GM23338 (cell line): ENCODE results near the gene OCEL1. TPM values are rescaled to one million over a fixed set of nuclear protein-coding genes. Genes with fewer than 3 reads are reported as not detected.
A peak's percentile ranks its signal among the peaks of the same experiment; 100 is the strongest.

Experiments used
- ATAC-seq: fragments of 200-7000 bp; cut with Tn5 transposase; 3 replicates; pipeline ENCODE4 v1.9.1; 2020
- DNase-seq: peaks from one replicate; pipeline ENCODE4 v3.0.0-alpha.2; 2015; ENCODE audit warnings: low spot score
- H2AFZ ChIP-seq: fragments of 200-600 bp; sonication (generic); 2 replicates; pipeline ENCODE4 v1.8.0; 2016; ENCODE audit warnings: antibody characterized with exemption, mild to moderate bottlenecking, moderate library complexity
- H3F3A ChIP-seq: fragments of 200-600 bp; sonication (generic); replicated peaks from 2 replicates; pipeline ENCODE4 v1.8.0; 2017; ENCODE audit warnings: antibody characterized with exemption, mixed run types, low read depth
- H3K27ac ChIP-seq: fragments of 200-600 bp; sonication (generic); 2 replicates; pipeline ENCODE4 v1.6.1; 2016; ENCODE audit warnings: low read depth
- H3K27me3 ChIP-seq: fragments of 200-600 bp; sonication (generic); 2 replicates; pipeline ENCODE4 v1.8.0; 2016; ENCODE audit warnings: mild to moderate bottlenecking, mixed run types, moderate library complexity; ENCODE audit not compliant: insufficient read depth
- H3K36me3 ChIP-seq: fragments of 200-600 bp; sonication (generic); 2 replicates; pipeline ENCODE4 v1.8.0; 2016; ENCODE audit warnings: mild to moderate bottlenecking; ENCODE audit not compliant: insufficient read depth
- H3K4me1 ChIP-seq: fragments of 200-600 bp; sonication (generic); 2 replicates; pipeline ENCODE4 v1.8.0; 2016; ENCODE audit warnings: mild to moderate bottlenecking, moderate library complexity; ENCODE audit not compliant: insufficient read depth
- H3K4me2 ChIP-seq: fragments of 200-600 bp; sonication (generic); 2 replicates; pipeline ENCODE4 v1.7.1; 2017; ENCODE audit warnings: mixed run types
- H3K4me3 ChIP-seq: fragments of 200-600 bp; sonication (generic); 2 replicates; pipeline ENCODE4 v1.6.1; 2016; ENCODE audit warnings: mixed run types
- H3K79me2 ChIP-seq: fragments of 200-600 bp; sonication (generic); replicated peaks from 2 replicates; pipeline ENCODE4 v1.8.0; 2017; ENCODE audit warnings: mild to moderate bottlenecking; ENCODE audit not compliant: insufficient read depth
- H3K9me2 ChIP-seq: fragments of 200-600 bp; sonication (generic); 2 replicates; pipeline ENCODE4 v1.8.0; 2017; ENCODE audit not compliant: insufficient read depth
- H4K20me1 ChIP-seq: fragments of 200-600 bp; sonication (generic); replicated peaks from 2 replicates; pipeline ENCODE4 v1.8.0; 2017; ENCODE audit warnings: mild to moderate bottlenecking; ENCODE audit not compliant: insufficient read depth
- H3K27ac Mint-ChIP-seq: 2 replicates; pipeline ENCODE4 v1.8.0; 2020; ENCODE audit warnings: inconsistent platforms, mild to moderate bottlenecking, moderate library complexity, mixed read lengths
- H3K27me3 Mint-ChIP-seq: 3 replicates; pipeline ENCODE4 v1.8.0; 2022; ENCODE audit warnings: low read depth, mild to moderate bottlenecking, moderate library complexity, mixed read lengths, inconsistent platforms; ENCODE audit not compliant: insufficient read depth, poor library complexity
- H3K36me3 Mint-ChIP-seq: 3 replicates; pipeline ENCODE4 v1.8.0; 2021; ENCODE audit warnings: low read depth, mild to moderate bottlenecking, inconsistent platforms, moderate library complexity, mixed read lengths
- H3K4me1 Mint-ChIP-seq: 3 replicates; pipeline ENCODE4 v1.8.0; 2020; ENCODE audit warnings: mild to moderate bottlenecking, inconsistent platforms, mixed read lengths
- H3K4me3 Mint-ChIP-seq: 3 replicates; pipeline ENCODE4 v1.8.0; 2021; ENCODE audit warnings: moderate library complexity, mild to moderate bottlenecking, inconsistent platforms, mixed read lengths
- H3K9me3 Mint-ChIP-seq: 3 replicates; pipeline ENCODE4 v1.8.0; 2020; ENCODE audit warnings: moderate library complexity, mild to moderate bottlenecking, inconsistent platforms, mixed read lengths
- CREB1 ChIP-seq: fragments of 250-450 bp; sonication (Bioruptor Pico); IDR thresholded peaks from 2 replicates; pipeline ENCODE4 v1.5.0; 2020; ENCODE audit warnings: low read depth, mild to moderate bottlenecking, moderate library complexity
- CTCF ChIP-seq, 2 experiments: fragments of 200-600 bp in 1 of 2; sonication (generic) in 1 of 2; conservative IDR thresholded peaks; 2 replicates each; pipeline versions ENCODE4 v1.5.1 to v1.6.1; 2016 to 2017; ENCODE audit warnings: antibody characterized with exemption in 2 of 2, low read depth in 2 of 2, mild to moderate bottlenecking in 2 of 2, moderate library complexity in 1 of 2
- EZH2 ChIP-seq: fragments of 200-600 bp; sonication (generic); IDR thresholded peaks from one replicate; pipeline ENCODE4 v1.8.0; 2017; ENCODE audit warnings: antibody characterized with exemption, mild to moderate bottlenecking, low read depth; ENCODE audit not compliant: unreplicated experiment
- EZH2phosphoT487 ChIP-seq: fragments of 200-600 bp; sonication (generic); IDR thresholded peaks from one replicate; pipeline ENCODE4 v1.8.1; 2018; ENCODE audit warnings: antibody characterized with exemption; ENCODE audit not compliant: unreplicated experiment
- JUNB ChIP-seq: IDR thresholded peaks from one replicate; pipeline ENCODE4 v1.6.1; 2016; ENCODE audit warnings: antibody characterized with exemption; ENCODE audit not compliant: unreplicated experiment
- NANOG ChIP-seq: IDR thresholded peaks from 2 replicates; pipeline ENCODE4 v1.6.1; 2016; ENCODE audit warnings: antibody characterized with exemption, borderline replicate concordance
- POLR2AphosphoS5 ChIP-seq: IDR thresholded peaks from 2 replicates; pipeline ENCODE4 v1.6.1; 2016; ENCODE audit warnings: antibody characterized with exemption, low read depth
- STAT1 ChIP-seq: IDR thresholded peaks from one replicate; pipeline ENCODE4 v1.6.1; 2016; ENCODE audit warnings: antibody characterized with exemption; ENCODE audit not compliant: unreplicated experiment
- ZNF114 ChIP-seq: fragments of 250-450 bp; sonication (Bioruptor Pico); IDR thresholded peaks from 2 replicates; pipeline ENCODE4 v1.5.0; 2020; ENCODE audit warnings: mild to moderate bottlenecking, moderate library complexity
- ZNF331 ChIP-seq: fragments of 250-450 bp; sonication (Bioruptor Pico); IDR thresholded peaks from 2 replicates; pipeline ENCODE4 v1.5.0; 2020; ENCODE audit warnings: low read depth, mild to moderate bottlenecking, moderate library complexity
- ZNF462 ChIP-seq: fragments of 250-450 bp; sonication (Bioruptor Pico); IDR thresholded peaks from 2 replicates; pipeline ENCODE4 v1.5.0; 2020; ENCODE audit warnings: mild to moderate bottlenecking, moderate library complexity
- polyA plus RNA-seq: library from polyadenylated mRNA; unstranded; fragments of >200 nt; fragmentation: Nextera tagmentation; extraction: Ambion mirVana; gene quantifications from 2 replicates; pipeline ENCODE4 v1.2.1, GENCODE V29; 2016
- total RNA-seq: library from RNA; depleted of rRNA; stranded (reverse); fragments of >200 nt; shearing (Covaris generic); gene quantifications from 2 replicates; pipeline ENCODE4 v1.2.3, GENCODE V29; 2014
- TF ChIP-seq, protein P1 (sequence below): IDR thresholded peaks from one replicate; pipeline ENCODE4 v1.6.1; 2018; ENCODE audit warnings: antibody characterized with exemption; ENCODE audit not compliant: unreplicated experiment
- TF ChIP-seq, protein P2 (sequence below): IDR thresholded peaks from 2 replicates; pipeline ENCODE4 v1.6.1; 2016; ENCODE audit warnings: antibody characterized with exemption

Gene OCEL1
- total and polyA plus RNA-seq, 2 experiments from 2014 or later: 12.7 to 47.4 TPM

- Mint-ChIP-seq H3K27me3 (peaks cover 20% of the 10 kb centered on the region), H3K9me3 (no peaks in the 10 kb centered on the region), H3K27ac (peak overlapping the region; percentile 6; the same call in 1 of the 2 replicates), H3K4me1 (peaks cover 33% of the 10 kb centered on the region), H3K36me3 (peaks cover 23% of the 10 kb centered on the region), H3K4me3 (no peak overlapping the region)
- no peak overlapping the region for H2AFZ ChIP-seq
- DNase-seq: no peak
- TF ChIP-seq NANOG: no peak
- TF ChIP-seq ZNF462 (CRISPR knock-in tag): no peak
- TF ChIP-seq, protein P1, sequence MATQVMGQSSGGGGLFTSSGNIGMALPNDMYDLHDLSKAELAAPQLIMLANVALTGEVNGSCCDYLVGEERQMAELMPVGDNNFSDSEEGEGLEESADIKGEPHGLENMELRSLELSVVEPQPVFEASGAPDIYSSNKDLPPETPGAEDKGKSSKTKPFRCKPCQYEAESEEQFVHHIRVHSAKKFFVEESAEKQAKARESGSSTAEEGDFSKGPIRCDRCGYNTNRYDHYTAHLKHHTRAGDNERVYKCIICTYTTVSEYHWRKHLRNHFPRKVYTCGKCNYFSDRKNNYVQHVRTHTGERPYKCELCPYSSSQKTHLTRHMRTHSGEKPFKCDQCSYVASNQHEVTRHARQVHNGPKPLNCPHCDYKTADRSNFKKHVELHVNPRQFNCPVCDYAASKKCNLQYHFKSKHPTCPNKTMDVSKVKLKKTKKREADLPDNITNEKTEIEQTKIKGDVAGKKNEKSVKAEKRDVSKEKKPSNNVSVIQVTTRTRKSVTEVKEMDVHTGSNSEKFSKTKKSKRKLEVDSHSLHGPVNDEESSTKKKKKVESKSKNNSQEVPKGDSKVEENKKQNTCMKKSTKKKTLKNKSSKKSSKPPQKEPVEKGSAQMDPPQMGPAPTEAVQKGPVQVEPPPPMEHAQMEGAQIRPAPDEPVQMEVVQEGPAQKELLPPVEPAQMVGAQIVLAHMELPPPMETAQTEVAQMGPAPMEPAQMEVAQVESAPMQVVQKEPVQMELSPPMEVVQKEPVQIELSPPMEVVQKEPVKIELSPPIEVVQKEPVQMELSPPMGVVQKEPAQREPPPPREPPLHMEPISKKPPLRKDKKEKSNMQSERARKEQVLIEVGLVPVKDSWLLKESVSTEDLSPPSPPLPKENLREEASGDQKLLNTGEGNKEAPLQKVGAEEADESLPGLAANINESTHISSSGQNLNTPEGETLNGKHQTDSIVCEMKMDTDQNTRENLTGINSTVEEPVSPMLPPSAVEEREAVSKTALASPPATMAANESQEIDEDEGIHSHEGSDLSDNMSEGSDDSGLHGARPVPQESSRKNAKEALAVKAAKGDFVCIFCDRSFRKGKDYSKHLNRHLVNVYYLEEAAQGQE: no peak
- TF ChIP-seq, protein P2, sequence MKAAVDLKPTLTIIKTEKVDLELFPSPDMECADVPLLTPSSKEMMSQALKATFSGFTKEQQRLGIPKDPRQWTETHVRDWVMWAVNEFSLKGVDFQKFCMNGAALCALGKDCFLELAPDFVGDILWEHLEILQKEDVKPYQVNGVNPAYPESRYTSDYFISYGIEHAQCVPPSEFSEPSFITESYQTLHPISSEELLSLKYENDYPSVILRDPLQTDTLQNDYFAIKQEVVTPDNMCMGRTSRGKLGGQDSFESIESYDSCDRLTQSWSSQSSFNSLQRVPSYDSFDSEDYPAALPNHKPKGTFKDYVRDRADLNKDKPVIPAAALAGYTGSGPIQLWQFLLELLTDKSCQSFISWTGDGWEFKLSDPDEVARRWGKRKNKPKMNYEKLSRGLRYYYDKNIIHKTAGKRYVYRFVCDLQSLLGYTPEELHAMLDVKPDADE: no peak
- no peak for TF ChIP-seq CREB1 (CRISPR knock-in tag)
- no peak for TF ChIP-seq EZH2phosphoT487
- TF ChIP-seq STAT1: no peak
- no peak for TF ChIP-seq CTCF (conservative IDR thresholded peaks at IDR 0.05; ENCODE audit: low read depth in 2 of 2)
- no peak for TF ChIP-seq POLR2AphosphoS5
- no peak for TF ChIP-seq EZH2
- no peak for TF ChIP-seq ZNF331 (CRISPR knock-in tag)
- TF ChIP-seq JUNB: no peak
- no peak for TF ChIP-seq ZNF114 (CRISPR knock-in tag)
- H3F3A ChIP-seq: peaks cover 36% of the 10 kb centered on the region
- ATAC-seq: no peak
- no peak overlapping the region for H3K4me2 ChIP-seq
- H3K79me2 ChIP-seq: peaks cover 64% of the 10 kb centered on the region
- H3K27ac ChIP-seq: 0 out of 2 replicates have a peak overlapping the region, but pooled peaks have one; percentile 39
- peaks cover 15% of the 10 kb centered on the region for H3K4me1 ChIP-seq
- peaks cover 15% of the 10 kb centered on the region; the same call in 1 of the 2 replicates for H4K20me1 ChIP-seq
- no peak overlapping the region for H3K4me3 ChIP-seq
- no peaks in the 10 kb centered on the region for H3K9me2 ChIP-seq
- no peaks in the 10 kb centered on the region for H3K27me3 ChIP-seq
- H3K36me3 ChIP-seq: no peaks in the 10 kb centered on the region
Observed at GRCh38 chr19:17240062-17240752, 14.2 kb downstream of the OCEL1 start.
